HG02884 (cell line): ENCODE measurements around the gene PRKN.

ENCODE experiments used
- ATAC-seq: cut with Tn5 transposase; IDR thresholded peaks from one replicate; pipeline ENCODE4 v1.9.1; 2021; ENCODE audit warnings: mild to moderate bottlenecking, moderate library complexity; ENCODE audit not compliant: unreplicated experiment

PRKN gene

GRCh38 chr6:162336359-162336758 is 391.2 kb downstream of the PRKN start:
- ATAC-seq: no peak

GRCh38 chr6:162332365-162332764 is 395.2 kb downstream of the PRKN start:
- ATAC-seq: no peak

DNA sequence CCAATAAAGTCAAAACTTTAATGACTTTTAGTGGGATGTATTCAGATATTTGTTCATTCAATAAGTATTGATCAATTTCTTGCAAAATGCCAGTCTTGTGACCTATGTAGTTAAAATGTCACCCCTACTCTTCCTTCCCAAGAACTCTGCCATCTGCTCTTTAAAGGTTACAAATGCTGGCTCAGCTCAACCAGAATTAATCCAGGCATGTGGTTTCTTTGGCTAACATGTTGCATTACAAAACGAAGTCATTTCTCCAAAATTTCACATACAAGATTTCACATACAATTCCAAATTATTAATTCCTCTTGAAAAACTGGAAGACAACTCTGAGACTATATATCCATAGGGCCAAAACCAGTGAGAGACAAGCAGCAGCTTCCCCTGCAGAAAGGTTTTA is 395.7 kb downstream of the PRKN start:
- no peak for ATAC-seq

DNA sequence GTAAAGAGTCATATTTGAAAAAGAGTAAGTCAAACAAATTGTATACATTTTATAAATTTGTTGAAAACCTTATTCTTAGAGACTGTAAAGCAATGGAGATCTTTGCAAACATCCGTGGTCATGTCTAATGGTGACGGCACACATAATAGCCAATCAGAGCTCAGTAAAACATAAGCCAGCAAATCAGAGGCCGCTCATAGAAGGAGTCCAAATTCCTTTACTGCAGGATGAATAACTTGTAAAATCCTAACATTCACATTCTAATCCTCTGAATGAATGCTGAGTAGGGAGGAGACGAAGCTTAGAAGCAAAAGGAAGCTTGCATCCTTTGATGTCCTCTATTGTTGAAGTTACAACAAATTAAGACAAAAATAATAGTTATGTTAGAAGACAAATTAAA is 401.7 kb downstream of the PRKN start:
- ATAC-seq: no peak

GRCh38 chr6:162325051-162325450 is 402.5 kb downstream of the PRKN start:
- no peak for ATAC-seq

DNA sequence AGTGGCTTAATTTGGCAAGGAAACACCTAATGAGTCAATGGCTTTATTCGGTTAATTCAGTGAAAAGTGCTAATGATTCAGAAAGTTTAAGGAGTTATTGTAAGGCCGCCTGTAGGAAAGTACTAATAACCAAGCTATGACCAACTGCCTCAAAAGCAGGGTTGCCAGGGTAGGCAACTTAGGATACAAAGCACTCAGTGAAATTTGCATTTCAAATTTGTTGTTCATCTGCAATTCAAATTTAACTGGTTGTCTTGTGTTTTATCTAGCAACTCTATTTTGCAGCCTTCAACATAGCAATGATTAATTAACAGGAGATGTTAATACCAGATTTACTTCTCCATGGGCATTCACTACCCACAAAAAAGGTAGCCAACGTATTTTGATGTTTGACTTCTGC is 412.3 kb downstream of the PRKN start:
- no peak for ATAC-seq

DNA sequence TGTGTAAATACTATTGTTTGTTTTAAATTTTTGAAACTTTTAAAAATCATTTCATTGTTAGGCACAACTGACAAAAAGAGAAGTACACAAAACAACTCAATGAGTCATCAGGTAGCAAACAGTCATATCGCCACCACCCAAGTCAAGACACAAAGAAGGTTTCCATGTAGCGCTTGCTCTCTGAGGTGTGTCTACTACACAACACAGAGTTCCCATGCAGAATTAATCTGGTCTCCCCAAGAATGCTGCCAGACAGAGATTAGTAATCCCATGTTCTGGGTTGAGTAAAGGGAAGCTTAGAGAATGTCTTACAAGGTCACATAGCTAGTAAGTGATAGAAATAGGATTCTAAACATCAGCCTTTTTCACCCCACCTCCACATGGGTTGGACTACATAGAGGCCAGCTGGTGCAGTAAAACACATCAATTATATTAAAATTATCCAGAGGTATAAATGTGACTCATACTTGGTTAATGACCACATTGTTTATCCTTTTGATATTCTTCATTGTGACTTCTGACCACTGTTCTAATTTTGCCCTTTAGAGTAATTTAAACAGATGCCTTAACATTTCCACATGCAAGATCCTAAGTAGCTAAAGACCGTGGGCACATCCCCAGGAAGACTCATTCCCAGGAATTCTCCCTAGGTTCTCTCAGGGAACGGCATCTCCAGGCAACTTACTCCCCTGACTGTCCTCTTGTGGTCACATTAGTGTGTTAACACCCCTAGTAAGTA is 413.5 kb downstream of the PRKN start:
- ATAC-seq: no peak

DNA sequence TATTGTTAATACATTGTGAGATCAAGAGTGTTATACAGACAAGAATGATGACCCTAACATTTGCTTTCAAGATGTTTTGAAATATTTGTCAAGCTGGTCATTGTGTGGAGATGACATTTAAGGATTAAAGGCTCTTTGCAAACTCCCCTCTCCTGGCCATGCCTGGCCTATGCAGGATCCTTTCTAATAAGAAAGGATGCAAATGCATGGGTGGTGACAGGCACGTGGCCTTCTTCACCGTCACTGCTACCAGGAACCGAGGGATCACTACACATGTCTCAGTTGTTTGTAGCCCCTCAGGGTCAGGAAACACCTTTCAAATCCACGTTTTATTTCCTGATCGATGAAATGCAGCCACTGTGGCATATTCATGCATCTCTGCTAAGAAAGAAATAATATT is 419.7 kb downstream of the PRKN start:
- ATAC-seq: no peak

DNA sequence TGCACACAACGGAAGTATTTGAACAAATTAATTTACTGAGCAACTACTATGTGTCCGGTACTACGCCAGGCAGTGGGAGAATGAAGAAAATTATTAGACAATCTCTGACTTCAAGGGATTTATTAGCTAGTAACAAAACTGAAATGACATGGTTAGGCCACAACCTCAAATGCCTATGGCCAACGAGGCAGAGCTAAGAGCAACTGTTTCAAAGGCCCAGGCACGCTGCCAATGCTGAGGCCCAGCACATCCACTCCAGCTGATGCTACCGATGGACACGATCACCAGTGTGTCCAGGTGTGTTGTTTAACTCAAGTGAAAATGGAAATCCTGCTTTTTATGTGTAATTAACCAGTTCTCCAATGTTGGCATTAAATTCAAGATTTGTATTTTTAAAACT is 420.9 kb downstream of the PRKN start:
- no peak for ATAC-seq

DNA sequence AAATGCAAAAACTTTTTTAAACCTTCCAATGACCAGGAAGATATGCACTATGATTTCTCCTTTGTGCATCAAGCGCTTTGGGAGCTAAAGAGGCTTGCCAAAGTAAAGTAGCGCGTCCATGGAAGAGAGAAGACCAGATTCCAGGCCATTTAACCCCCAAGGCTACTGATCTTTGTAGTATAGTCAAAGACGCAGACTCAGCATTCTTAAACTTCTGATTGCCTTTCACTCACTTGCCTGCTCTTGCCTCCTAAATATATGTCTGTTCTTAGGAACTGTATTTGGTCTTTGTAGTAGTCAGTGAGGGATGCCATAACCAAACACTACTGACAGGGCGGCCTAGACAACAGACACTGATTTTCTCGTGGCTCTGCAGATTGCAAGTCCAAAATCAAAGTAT is 426.4 kb downstream of the PRKN start:
- no peak for ATAC-seq

DNA sequence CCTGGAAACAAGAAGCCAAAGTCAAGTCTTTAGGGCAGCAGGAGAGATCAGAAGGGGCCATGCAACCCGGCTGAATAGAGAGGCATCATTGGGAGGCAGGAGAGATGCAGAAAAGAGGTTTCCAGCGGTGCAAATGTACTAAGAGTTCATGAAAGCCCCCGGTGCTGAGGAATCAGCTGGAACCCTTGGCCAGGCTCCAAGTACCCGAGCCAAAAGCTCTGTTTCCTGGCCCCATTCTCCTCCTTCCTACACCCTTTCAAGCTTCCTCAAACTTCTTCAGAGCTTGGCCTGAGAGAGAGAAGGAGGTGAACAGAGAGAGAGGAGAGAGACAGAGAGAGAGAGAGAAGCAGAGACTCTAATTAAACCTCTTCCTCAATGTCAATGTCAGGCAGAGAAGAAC is 433.5 kb downstream of the PRKN start:
- no peak for ATAC-seq

GRCh38 chr6:162292915-162293314 is 434.7 kb downstream of the PRKN start:
- no peak for ATAC-seq

DNA sequence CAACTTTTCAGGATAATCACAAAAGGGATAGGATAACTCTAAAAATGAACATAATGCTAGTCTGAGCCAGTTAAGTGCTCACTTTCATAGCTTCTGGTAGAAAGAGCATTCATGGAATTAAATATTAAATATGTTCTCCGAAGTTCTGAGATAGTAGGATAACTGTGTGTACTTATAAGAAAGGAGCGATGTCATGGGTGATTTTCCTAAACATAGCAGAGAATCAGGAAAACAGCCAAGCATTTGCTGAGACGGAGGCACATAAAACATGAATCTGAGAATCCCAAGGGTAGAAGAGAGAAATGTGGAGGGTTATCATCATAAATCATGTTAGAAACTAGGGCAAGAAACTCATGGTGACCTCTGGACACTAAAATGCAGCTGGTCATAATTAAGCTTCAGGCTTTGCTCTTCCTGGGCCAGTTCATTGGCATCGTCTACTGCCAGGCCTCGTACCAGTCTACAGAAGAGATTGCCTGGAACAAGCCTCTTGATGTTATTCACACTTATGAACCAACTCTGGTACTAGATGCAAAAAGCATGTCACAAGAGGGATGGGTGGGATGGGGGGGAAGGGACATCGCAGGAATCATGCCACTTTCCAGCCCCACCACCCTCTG is 436.6 kb downstream of the PRKN start:
- ATAC-seq: no peak

GRCh38 chr6:162289972-162290371 is 437.6 kb downstream of the PRKN start:
- no peak for ATAC-seq

DNA sequence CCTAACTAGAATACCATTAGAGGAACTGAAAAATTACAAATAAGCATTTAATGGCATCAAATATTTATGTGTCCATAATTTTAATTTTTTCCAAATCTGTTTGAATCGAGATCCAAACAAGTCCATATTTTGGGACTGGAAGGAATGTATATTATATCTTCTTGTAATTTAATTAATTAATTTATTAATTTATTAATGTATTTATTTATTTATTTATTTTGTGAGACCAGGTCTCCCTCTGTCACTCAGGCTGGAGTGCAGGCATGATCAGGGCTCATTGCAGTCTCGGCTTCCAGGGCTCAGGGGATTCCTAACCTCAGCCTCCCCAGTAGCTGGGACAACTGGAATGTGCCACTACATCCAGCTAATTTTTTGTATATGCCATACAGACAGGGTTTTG is 453.6 kb downstream of the PRKN start:
- ATAC-seq: no peak

- no peak for ATAC-seq
These were observed 455.6 kb downstream of the PRKN start for GRCh38 chr6:162271922-162272321.

DNA sequence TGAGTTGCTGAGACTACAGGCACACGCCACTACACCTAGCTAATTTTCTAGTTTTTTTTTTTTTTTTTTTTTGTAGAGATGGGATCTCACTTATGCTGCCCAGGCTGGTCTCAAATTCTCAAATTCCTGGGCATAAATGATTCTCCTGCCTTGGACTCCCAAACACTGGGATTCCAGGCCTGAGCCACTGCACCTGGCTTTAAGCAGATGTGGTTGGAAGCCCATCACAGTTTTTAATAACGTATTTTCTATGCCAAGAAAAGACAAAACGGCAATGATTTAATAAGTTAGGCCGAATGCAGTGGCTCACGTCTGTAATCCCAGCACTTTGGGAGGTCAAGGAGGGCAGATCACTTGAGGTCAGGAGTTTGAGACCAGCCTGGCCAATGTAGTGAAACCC is 456.6 kb downstream of the PRKN start:
- no peak for ATAC-seq

GRCh38 chr6:162267641-162268040 is 459.9 kb downstream of the PRKN start:
- ATAC-seq: no peak

GRCh38 chr6:162267126-162267525 is 460.4 kb downstream of the PRKN start:
- ATAC-seq: no peak

DNA sequence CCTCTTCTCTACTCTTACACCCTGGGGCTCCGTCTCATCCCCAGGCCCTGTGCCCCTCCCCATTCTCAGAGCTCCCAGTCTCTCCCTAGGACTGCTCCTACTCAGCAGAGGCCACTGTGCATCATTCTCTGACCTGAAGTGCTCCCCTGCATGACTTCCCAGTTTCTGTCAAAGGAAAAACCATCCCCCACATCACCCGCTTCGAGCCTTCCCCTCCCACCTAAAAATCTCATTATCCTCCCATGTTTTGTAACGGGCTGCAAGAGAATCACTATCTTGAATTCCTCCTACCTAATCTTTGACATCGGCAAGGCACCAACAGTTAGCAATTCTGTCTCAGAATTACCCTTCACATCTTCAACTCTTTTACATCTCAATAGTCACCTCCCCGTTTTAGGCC is 463.0 kb downstream of the PRKN start:
- no peak for ATAC-seq

DNA sequence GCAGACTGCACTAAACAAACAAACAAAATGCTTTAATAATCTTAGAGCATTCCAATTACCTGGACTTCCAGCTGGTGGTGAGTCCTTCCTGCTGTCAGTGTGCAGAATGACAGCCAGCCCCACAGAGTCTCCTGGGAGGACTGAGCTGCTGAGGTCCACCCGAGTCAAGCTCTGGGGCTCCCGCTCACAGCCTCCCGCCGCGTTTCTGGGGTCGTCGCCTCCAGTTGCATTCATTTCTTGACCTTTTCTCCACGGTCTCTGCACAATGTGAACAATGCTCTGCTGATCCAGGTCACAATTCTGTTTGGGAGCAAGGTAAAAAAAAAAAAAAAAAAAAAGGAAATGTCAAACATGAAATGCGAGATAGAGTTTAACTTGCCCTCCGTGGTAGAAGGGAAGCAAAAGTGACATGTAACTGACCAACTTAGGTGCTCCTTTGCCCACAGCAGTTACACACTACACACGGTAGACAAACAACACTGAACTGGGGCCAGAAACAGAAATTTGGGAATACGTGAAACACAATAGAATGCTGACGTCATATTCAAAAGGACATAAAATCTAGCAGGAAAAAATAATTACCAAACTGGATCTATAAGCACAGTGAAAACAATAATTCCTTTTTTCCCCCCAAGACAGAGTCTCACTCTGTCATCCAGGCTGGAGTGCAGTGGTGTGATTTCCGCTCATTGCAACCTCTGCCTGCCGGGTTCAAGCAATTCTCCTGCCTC is 464.9 kb downstream of the PRKN start:
- no peak for ATAC-seq

DNA sequence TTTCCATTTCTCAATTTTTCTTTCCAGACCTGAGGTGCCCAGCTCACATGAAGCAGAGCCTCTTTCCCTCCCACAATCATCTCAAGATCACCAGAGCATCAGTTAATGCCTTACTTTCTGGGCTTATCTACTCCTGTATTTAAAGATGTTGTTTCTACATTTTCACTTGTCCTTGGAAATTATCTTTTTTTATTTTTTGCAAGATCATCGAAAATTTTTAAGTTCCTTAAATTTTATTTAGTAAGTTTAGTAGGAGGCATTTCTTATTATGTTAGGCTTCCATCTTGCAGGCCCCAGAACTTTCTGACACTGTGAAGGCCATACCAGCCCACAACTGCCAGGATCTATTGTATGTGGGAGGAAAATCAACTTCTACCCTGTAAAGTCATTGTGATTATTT is 466.0 kb downstream of the PRKN start:
- no peak for ATAC-seq
